Measurements from ENCODE around the gene TBC1D2. TPM values are rescaled to one million over a fixed set of nuclear protein-coding genes. Genes with fewer than 3 reads are reported as not detected.

The TBC1D2 gene
- total RNA-seq, 1 donor from 2014 or later: 8.6 TPM

Other genes with a start within 250 kb of the TBC1D2 start
- gene NANS, start 198.9 kb downstream of the TBC1D2 start, total RNA-seq: 85.1 and 96.6 TPM in 2 replicates
- 3.9 and 9.1 TPM in 2 replicates for gene TRIM14, start 136.4 kb downstream of the TBC1D2 start, total RNA-seq
- gene CORO2A, start 63.0 kb downstream of the TBC1D2 start, total RNA-seq: 0.29 and 0.64 TPM in 2 replicates

All from glomerular endothelial cell (primary cell).